MCF 10A (cell line): ENCODE data around the gene COL4A1. TPM values are rescaled to one million over a fixed set of nuclear protein-coding genes. Genes with fewer than 3 reads are reported as not detected.

ENCODE experiments used
- BruUV-seq: library from RNA; stranded (reverse); fragments of 400-500 nt; replicated peaks from 2 replicates; lab custom pipeline; 2021; lab: Mats Ljungman, UMichigan
- CTCF ChIA-PET: fragments of 300-600 bp; sonication (Branson Sonifier 250); formaldehyde crosslinking; extraction: SDS; loops from one replicate; lab custom pipeline; 2021; ENCODE audit warnings: antibody characterized with exemption, inconsistent platforms; lab: Yijun Ruan, JAX
- POLR2A ChIA-PET: fragments of 300-600, 350-650 bp; sonication (Branson Sonifier 250); formaldehyde crosslinking; extraction: SDS; loops from one replicate; lab custom pipeline; 2020; ENCODE audit warnings: antibody characterized with exemption, inconsistent platforms; lab: Yijun Ruan, JAX
- DNase-seq: peaks from one replicate; pipeline ENCODE4 v3.0.0-alpha.2; 2018; ENCODE audit not compliant: unreplicated experiment
- H3K27ac Mint-ChIP-seq: one replicate; pipeline ENCODE4 v1.8.0; 2022; ENCODE audit warnings: mild to moderate bottlenecking, low read depth, mixed read lengths; ENCODE audit not compliant: unreplicated experiment
- H3K27me3 Mint-ChIP-seq: one replicate; pipeline ENCODE4 v1.8.0; 2022; ENCODE audit warnings: mixed read lengths; ENCODE audit not compliant: insufficient read depth, unreplicated experiment
- H3K36me3 Mint-ChIP-seq: one replicate; pipeline ENCODE4 v1.8.0; 2022; ENCODE audit warnings: mild to moderate bottlenecking, moderate library complexity, mixed read lengths; ENCODE audit not compliant: insufficient read depth, unreplicated experiment
- H3K4me1 Mint-ChIP-seq: one replicate; pipeline ENCODE4 v1.8.0; 2022; ENCODE audit warnings: mixed read lengths; ENCODE audit not compliant: insufficient read depth, unreplicated experiment
- H3K4me3 Mint-ChIP-seq: one replicate; pipeline ENCODE4 v1.8.0; 2022; ENCODE audit warnings: mild to moderate bottlenecking, moderate library complexity, mixed read lengths; ENCODE audit not compliant: unreplicated experiment
- H3K9me3 Mint-ChIP-seq: one replicate; pipeline ENCODE4 v1.8.0; 2022; ENCODE audit warnings: mixed read lengths; ENCODE audit not compliant: unreplicated experiment
- intact Hi-C: fragments of 100-400 bp; cut with micrococcal nuclease; formaldehyde crosslinking; loops from 2 replicates; pipeline ENCODE4 v1.14.1; 2022
- total RNA-seq: library from RNA; stranded (reverse); gene quantifications from 2 replicates; pipeline ENCODE4 v1.2.3, GENCODE V29; 2022
- TF ChIP-seq, protein P1 (sequence below): fragments of 200-600 bp; IDR thresholded peaks from one replicate; pipeline ENCODE4 v1.8.0; 2022; ENCODE audit warnings: antibody characterized with exemption, mild to moderate bottlenecking; ENCODE audit not compliant: unreplicated experiment

COL4A1 gene
- total RNA-seq, 1 experiment from 2014 or later = 42.1 TPM

DNA sequence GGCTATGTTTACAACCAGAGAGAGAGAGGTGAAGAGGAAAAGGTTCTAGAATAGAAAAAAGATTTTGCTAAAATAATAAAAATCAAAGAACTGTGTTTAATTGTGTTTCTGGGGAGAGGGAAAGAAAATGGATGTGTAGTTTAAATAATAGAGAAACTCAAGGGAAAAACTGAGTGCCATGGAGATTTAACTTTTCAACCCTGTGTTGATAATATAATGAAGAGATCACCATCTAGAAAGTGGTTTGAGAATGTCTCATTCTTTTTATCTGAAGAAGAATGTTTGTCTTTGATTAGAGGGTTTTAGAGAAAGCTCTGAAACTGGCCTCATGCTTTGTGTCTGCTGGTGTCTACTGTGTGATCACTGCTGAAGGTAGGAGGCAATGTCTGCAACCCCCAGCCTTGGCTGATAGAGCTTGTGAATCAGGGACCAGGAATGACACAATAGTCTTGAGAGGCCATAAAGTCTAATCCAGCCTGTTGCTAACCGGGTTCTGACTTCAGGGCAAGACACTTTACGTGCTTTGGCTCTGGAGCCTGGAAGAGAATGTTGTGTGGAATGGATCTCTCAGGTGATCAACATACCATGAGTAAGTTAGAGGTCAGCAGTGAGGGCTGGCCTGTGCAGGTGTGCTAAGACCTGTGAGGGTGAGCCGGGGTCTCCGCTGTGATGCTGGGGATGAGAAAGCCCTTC lies 5.5 kb upstream of the COL4A1 start:
- no peaks in the 10 kb centered on the region for H3K27me3 Mint-ChIP-seq
- peaks cover 19% of the 10 kb centered on the region for H3K4me1 Mint-ChIP-seq
- TF ChIP-seq, protein P1, sequence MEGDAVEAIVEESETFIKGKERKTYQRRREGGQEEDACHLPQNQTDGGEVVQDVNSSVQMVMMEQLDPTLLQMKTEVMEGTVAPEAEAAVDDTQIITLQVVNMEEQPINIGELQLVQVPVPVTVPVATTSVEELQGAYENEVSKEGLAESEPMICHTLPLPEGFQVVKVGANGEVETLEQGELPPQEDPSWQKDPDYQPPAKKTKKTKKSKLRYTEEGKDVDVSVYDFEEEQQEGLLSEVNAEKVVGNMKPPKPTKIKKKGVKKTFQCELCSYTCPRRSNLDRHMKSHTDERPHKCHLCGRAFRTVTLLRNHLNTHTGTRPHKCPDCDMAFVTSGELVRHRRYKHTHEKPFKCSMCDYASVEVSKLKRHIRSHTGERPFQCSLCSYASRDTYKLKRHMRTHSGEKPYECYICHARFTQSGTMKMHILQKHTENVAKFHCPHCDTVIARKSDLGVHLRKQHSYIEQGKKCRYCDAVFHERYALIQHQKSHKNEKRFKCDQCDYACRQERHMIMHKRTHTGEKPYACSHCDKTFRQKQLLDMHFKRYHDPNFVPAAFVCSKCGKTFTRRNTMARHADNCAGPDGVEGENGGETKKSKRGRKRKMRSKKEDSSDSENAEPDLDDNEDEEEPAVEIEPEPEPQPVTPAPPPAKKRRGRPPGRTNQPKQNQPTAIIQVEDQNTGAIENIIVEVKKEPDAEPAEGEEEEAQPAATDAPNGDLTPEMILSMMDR = no peak
- H3K4me3 Mint-ChIP-seq = no peak overlapping the region
- H3K9me3 Mint-ChIP-seq = no peaks in the 10 kb centered on the region
- intact Hi-C loops = no loop called here
- H3K27ac Mint-ChIP-seq = no peak overlapping the region
- no TSS peak for BruUV-seq
- peaks cover 13% of the 10 kb centered on the region for H3K36me3 Mint-ChIP-seq
- ChIA-PET CTCF (no interaction called here), POLR2A (no interaction called here)
- peak; percentile 20 for DNase-seq

- CTCF ChIA-PET = no interaction called here
- H3K36me3 Mint-ChIP-seq = peaks cover 13% of the 10 kb centered on the region
- H3K4me1 Mint-ChIP-seq = peaks cover 19% of the 10 kb centered on the region
Observed at GRCh38 chr13:110311443-110312338, 4.7 kb upstream of the COL4A1 start.

DNA sequence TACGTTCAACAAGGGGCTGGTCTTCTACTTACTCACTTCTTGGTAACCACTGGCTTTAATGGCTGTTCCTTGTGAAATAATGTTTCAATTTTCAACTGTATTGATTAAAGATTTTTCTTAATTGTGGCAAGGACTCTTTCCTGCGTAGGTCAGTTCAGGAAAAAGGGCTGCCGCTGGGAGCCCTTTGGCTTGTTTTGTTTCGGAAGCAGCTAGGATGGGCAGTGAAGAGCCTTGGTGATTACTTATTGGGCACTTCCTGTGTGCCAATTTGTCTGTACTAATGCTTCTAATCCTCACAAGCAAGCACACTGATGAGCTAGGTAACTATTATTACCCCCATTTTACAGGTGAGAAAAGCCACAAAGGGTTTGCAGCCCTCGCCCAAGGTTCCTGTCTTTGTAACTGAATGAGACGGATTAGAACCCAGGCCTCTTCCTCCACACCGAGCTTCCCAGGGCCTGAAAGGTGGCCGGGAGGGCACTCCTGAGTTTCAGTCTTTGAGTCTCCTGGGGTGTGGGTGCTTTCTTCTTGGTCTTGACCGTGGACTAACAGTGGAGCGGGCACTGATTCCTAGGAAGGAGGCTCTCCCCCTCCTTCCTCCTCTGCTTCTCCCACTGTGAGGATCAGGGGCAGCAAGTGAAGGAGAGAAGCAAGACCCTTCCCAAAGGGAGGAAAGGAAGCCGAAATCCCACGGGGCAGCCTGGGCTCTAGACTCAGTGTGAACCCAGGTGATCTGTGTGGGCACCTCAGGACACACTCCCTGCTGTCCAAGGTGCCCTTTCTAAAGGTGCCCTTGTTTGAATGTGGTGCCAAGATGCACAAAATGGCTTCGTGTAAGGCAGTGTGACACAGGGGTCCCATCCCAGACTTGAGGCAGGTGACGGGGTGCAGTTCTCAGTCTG lies 3.8 kb upstream of the COL4A1 start:
- Mint-ChIP-seq H3K27ac (no peak overlapping the region), H3K4me1 (peaks cover 21% of the 10 kb centered on the region), H3K9me3 (no peaks in the 10 kb centered on the region), H3K36me3 (peaks cover 7% of the 10 kb centered on the region), H3K4me3 (no peak overlapping the region), H3K27me3 (no peaks in the 10 kb centered on the region)
- TF ChIP-seq, protein P1 = no peak
- ChIA-PET POLR2A (interaction anchor here (0.7 kb wide), 1 partner anchor 449 kb away, joined by 3 read pairs; no protein-coding TSS in a partner anchor), CTCF (interaction anchor here (0.7 to 1.6 kb wide), 3 partner anchors 28 to 101 kb away, joined by 3 read pairs; no protein-coding TSS in a partner anchor)
- intact Hi-C loops = no loop called here
- no TSS peak for BruUV-seq
- no peak for DNase-seq

More at GRCh38 chr13:110311443-110312338, 4.7 kb upstream of the COL4A1 start:
- BruUV-seq = no TSS peak
- DNase-seq = no peak
- no peaks in the 10 kb centered on the region for H3K9me3 Mint-ChIP-seq
- no peak overlapping the region for H3K4me3 Mint-ChIP-seq
- intact Hi-C loops = no loop called here
- H3K27ac Mint-ChIP-seq = no peak overlapping the region
- POLR2A ChIA-PET = no interaction called here
- TF ChIP-seq, protein P1 = no peak
- H3K27me3 Mint-ChIP-seq = no peaks in the 10 kb centered on the region
